ENCODE results near the gene ALDH1A1. TPM values are rescaled to one million over a fixed set of nuclear protein-coding genes. Genes with fewer than 3 reads are reported as not detected.

Gene ALDH1A1
- total RNA-seq, 1 experiment from 2014 or later: 2.3 TPM

GRCh38 chr9:72858089-72858912 is 94.6 kb downstream of the ALDH1A1 start:
- Histone ChIP-seq H3K4me3 (no peak overlapping the region), H3K27ac (peak overlapping the region; percentile 80), H3K9me2 (ENCODE audit: insufficient read depth) (no peaks in the 10 kb centered on the region), H3K36me3 (ENCODE audit: low read depth) (no peaks in the 10 kb centered on the region), H4K20me1 (ENCODE audit: insufficient read depth) (no peaks in the 10 kb centered on the region), H3K27me3 (ENCODE audit: insufficient read depth, low read depth) (no peaks in the 10 kb centered on the region), H3K4me1 (replicated peaks; ENCODE audit: insufficient read depth) (peaks cover 16% of the 10 kb centered on the region), H3K9me3 (ENCODE audit: insufficient read depth, low read depth) (peaks cover 6% of the 10 kb centered on the region; the same call in 1 of the 2 replicates), H2AFZ (peak overlapping the region; percentile 73), H3K4me2 (peak overlapping the region; percentile 36), H3K79me2 (ENCODE audit: low read depth) (no peaks in the 10 kb centered on the region), H3F3A (ENCODE audit: insufficient read depth, low read depth) (no peaks in the 10 kb centered on the region)
- ChIA-PET CTCF (interaction anchor here (0.5 to 2.0 kb wide), 8 partner anchors 13 to 476 kb away, joined by 3 to 15 read pairs (median 5); no protein-coding TSS in a partner anchor), POLR2A (ENCODE audit: unreplicated experiment) (interaction anchor here (0.5 to 0.6 kb wide), 3 partner anchors 15 to 844 kb away, joined by 4 to 12 read pairs (median 10); no protein-coding TSS in a partner anchor)
- peak; percentile 53 to 59 for DNase-seq
- TF ChIP-seq, protein P1, sequence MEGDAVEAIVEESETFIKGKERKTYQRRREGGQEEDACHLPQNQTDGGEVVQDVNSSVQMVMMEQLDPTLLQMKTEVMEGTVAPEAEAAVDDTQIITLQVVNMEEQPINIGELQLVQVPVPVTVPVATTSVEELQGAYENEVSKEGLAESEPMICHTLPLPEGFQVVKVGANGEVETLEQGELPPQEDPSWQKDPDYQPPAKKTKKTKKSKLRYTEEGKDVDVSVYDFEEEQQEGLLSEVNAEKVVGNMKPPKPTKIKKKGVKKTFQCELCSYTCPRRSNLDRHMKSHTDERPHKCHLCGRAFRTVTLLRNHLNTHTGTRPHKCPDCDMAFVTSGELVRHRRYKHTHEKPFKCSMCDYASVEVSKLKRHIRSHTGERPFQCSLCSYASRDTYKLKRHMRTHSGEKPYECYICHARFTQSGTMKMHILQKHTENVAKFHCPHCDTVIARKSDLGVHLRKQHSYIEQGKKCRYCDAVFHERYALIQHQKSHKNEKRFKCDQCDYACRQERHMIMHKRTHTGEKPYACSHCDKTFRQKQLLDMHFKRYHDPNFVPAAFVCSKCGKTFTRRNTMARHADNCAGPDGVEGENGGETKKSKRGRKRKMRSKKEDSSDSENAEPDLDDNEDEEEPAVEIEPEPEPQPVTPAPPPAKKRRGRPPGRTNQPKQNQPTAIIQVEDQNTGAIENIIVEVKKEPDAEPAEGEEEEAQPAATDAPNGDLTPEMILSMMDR (conservative IDR thresholded peaks at IDR 0.05): no peak
- no peak for TF ChIP-seq EZH2 (IDR thresholded peaks at IDR 0.05; ENCODE audit: low read depth)
- no TSS peak for BruUV-seq (replicated peaks)
- intact Hi-C loops (cut with micrococcal nuclease; ENCODE audit: unreplicated experiment): loop anchor here (5.0 kb wide), 1 partner anchor 344 kb away; no protein-coding TSS in a partner anchor

GRCh38 chr9:72857624-72857996 is 95.2 kb downstream of the ALDH1A1 start:
- TSS peak; percentile 57 for BruUV-seq (replicated peaks)
- Histone ChIP-seq H3K27ac (peak overlapping the region; percentile 80), H3K4me1 (replicated peaks; ENCODE audit: insufficient read depth) (peaks cover 16% of the 10 kb centered on the region), H3K4me3 (no peak overlapping the region), H3K9me3 (ENCODE audit: insufficient read depth, low read depth) (peaks cover 6% of the 10 kb centered on the region; the same call in 1 of the 2 replicates), H3K27me3 (ENCODE audit: insufficient read depth, low read depth) (no peaks in the 10 kb centered on the region), H3K9me2 (ENCODE audit: insufficient read depth) (no peaks in the 10 kb centered on the region), H3K36me3 (ENCODE audit: low read depth) (no peaks in the 10 kb centered on the region), H3K79me2 (ENCODE audit: low read depth) (no peaks in the 10 kb centered on the region), H3F3A (ENCODE audit: insufficient read depth, low read depth) (peaks cover 1% of the 10 kb centered on the region; the same call in 1 of the 2 replicates), H2AFZ (peak overlapping the region; percentile 73; the same call in 1 of the 2 replicates), H3K4me2 (no peak overlapping the region), H4K20me1 (ENCODE audit: insufficient read depth) (no peaks in the 10 kb centered on the region)
- POLR2A ChIA-PET (ENCODE audit: unreplicated experiment): interaction anchor here (0.7 kb wide), 2 partner anchors 217 to 323 kb away, joined by 5 read pairs; no protein-coding TSS in a partner anchor
- intact Hi-C loops (cut with micrococcal nuclease; ENCODE audit: unreplicated experiment): loop anchor here (1.0 to 5.0 kb wide), 4 partner anchors 166 to 345 kb away; no protein-coding TSS in a partner anchor
- DNase-seq: no peak
- no peak for TF ChIP-seq EZH2 (IDR thresholded peaks at IDR 0.05; ENCODE audit: low read depth)
- TF ChIP-seq, protein P1 (conservative IDR thresholded peaks at IDR 0.05): no peak
- CTCF ChIA-PET: interaction anchor here (0.6 to 2.0 kb wide), 17 partner anchors 12 to 350 kb away, joined by 3 to 15 read pairs (median 4); no protein-coding TSS in a partner anchor

DNA sequence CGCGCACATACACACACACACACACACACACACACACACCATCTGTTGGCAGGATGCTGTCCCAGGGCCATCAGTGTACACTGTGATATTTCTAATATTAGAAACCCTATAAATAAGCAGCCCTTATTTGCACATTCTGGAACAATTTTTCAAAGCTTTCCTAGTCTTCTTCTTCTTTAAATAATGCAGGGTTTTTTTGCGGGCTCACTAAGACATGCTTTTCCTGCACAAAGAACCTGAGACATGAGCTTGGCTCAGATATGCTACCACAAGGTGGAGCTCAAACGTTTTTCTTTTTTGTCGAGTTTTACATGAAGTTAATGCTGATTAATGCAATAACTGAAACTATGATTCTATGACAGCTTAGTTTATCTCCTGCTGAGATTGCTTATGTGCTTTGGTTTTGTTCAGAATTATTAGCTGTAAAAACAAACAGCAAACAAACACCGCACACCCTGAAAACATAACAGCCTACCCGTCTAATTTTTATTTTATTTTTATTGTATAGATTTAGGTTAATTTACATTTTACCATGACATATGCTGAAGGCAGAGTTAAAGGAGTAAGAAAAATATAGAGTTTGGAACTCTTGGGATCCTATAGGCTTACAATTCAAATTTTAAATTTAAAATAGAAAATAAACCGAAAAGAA is 95.8 kb downstream of the ALDH1A1 start:
- Histone ChIP-seq H2AFZ (no peak overlapping the region), H4K20me1 (ENCODE audit: insufficient read depth) (no peaks in the 10 kb centered on the region), H3K36me3 (ENCODE audit: low read depth) (no peaks in the 10 kb centered on the region), H3K9me3 (ENCODE audit: insufficient read depth, low read depth) (peaks cover 6% of the 10 kb centered on the region; the same call in 1 of the 2 replicates), H3K79me2 (ENCODE audit: low read depth) (no peaks in the 10 kb centered on the region), H3F3A (ENCODE audit: insufficient read depth, low read depth) (peaks cover 6% of the 10 kb centered on the region), H3K9me2 (ENCODE audit: insufficient read depth) (no peaks in the 10 kb centered on the region), H3K27me3 (ENCODE audit: insufficient read depth, low read depth) (no peaks in the 10 kb centered on the region), H3K4me3 (no peak overlapping the region), H3K4me1 (replicated peaks; ENCODE audit: insufficient read depth) (peaks cover 16% of the 10 kb centered on the region), H3K4me2 (no peak overlapping the region), H3K27ac (peak overlapping the region; percentile 80)
- intact Hi-C loops (cut with micrococcal nuclease; ENCODE audit: unreplicated experiment): loop anchor here (1.0 to 5.0 kb wide), 4 partner anchors 166 to 345 kb away; no protein-coding TSS in a partner anchor
- no peak for TF ChIP-seq EZH2 (IDR thresholded peaks at IDR 0.05; ENCODE audit: low read depth)
- TF ChIP-seq, protein P1 (conservative IDR thresholded peaks at IDR 0.05): peak; percentile 77
- POLR2A ChIA-PET (ENCODE audit: unreplicated experiment): interaction anchor here (0.6 to 1.2 kb wide), 5 partner anchors 13 to 323 kb away, joined by 3 to 8 read pairs (median 5); no protein-coding TSS in a partner anchor
- CTCF ChIA-PET: interaction anchor here (0.6 to 2.0 kb wide), 18 partner anchors 11 to 576 kb away, joined by 3 to 15 read pairs (median 4); no protein-coding TSS in a partner anchor
- DNase-seq: peak; percentile 42 to 58
- BruUV-seq (replicated peaks): no TSS peak

All from PC-9 (cell line).